ENCODE data around the gene SPATA12. TPM values are rescaled to one million over a fixed set of nuclear protein-coding genes. Genes with fewer than 3 reads are reported as not detected.
A peak's percentile ranks its signal among the peaks of the same experiment; 100 is the strongest.

The SPATA12 gene, protein sequence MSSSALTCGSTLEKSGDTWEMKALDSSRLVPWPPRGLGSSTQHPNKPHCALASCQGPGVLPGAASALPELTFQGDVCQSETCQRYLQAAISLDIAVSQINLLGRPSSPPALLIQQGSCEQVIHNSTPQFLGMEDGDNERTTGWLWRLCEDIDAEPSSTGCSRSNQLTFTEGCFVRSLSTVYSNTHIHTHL
- not detected for total RNA-seq
- long read RNA-seq = 0 reads

DNA sequence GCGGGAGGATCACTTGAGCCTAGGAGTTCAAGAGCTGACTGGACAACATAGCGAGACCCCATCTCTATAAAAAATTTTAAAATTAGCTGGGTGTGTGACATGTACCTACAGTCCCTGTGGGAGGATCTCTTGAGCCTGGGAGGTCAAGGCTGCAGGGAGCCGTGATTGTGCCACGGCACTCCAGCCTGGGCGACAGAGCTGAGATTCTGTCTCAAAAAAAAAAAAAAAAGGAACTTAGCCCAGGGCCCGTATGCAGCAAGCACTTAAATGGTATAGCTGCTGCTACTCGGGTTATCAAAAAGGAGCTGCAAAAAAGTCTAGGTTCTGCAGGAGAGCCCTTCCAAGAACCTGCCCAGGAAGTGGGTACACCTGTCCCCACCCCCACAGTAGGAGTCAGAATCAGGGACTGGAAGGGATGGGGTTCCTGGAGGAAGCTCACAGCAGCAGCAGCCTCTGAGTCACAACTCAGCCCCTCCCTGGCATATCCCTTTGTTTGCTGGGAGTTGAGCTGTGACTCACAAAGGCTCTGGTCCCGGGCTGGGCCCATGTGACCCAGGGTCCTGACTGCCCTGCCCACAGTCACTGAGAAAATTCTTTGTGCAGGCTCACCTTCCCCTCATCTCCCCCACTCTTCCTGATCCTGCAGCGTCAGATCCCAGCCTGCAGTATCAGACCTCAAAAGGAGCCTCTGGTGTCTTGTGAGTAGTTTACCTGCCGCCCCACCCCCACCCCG is at the start of gene SPATA12:
Gene SPATA12, plus strand, starts transcription at position 576 of the 733 bp plus-strand sequence. CDS start 13,031 bp downstream, outside the sequence.
- DNase-seq = peak; percentile 63
- peak; percentile 76 for ATAC-seq (ENCODE audit: poor library complexity)
- intact Hi-C loops (cut with DNase I) = no loop called here

DNA sequence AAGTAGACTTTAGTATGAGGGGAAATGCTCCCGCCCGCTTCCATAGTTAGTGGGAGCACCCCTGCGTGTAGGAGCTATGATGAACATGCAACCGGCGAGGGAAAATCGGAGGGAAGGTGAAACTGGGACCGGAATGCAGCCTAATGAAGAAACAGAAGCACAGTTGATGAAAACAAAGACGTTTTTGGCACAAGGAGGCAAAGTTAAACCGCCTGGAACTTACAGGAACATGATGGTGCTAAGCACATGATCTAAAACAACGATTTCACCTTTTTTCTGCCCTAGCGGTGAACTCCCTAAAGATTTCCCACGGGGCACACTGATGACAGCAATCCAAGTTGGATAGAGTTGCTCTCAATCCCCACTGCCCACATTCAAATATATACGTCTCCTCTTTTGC is 49.4 kb upstream of the SPATA12 start:
- intact Hi-C loops (cut with DNase I) = no loop called here
- ATAC-seq (ENCODE audit: poor library complexity) = no peak
- DNase-seq = no peak

DNA sequence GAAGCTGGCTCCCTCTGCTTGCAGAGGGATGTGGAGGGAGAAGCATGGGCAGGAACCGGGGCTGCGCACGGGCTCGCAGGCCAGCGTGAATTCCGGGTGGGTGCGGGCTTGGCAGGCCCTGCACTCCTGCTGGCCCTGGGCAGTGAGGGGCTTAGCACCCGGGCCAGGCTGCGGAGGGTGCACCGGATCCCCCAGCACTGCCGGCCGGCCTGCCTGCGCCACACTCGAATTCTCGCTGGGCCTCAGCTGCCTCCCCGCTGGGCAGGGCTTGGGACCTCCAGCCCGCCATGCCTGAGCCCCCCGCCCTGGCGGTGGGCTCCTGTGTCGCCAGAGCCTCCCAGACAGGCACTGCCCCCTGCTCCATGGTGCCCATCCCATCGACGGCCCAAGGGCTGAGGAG is 47.6 kb upstream of the SPATA12 start:
- intact Hi-C loops (cut with DNase I) = no loop called here
- no peak for ATAC-seq (ENCODE audit: poor library complexity)
- no peak for DNase-seq

DNA sequence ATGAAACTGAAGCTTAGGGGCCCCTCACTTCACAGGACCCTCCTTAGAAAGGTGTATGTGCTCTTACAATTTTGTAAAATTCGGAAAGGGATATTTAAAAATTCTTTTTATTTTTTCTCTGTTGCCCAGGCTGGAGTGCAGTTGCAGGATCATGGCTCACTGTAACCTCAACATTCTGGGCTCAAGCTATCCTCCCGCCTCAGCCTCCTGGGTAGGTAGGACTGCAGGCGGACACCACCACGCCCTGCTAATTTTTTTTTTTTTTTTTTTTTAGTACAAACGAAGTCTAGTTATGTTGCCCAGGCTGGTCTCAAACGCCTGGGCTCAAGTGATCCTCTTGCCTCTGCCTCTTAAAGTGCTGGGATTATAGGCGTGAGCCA is 45.1 kb upstream of the SPATA12 start:
- no peak for ATAC-seq (ENCODE audit: poor library complexity)
- intact Hi-C loops (cut with DNase I) = no loop called here
- no peak for DNase-seq

DNA sequence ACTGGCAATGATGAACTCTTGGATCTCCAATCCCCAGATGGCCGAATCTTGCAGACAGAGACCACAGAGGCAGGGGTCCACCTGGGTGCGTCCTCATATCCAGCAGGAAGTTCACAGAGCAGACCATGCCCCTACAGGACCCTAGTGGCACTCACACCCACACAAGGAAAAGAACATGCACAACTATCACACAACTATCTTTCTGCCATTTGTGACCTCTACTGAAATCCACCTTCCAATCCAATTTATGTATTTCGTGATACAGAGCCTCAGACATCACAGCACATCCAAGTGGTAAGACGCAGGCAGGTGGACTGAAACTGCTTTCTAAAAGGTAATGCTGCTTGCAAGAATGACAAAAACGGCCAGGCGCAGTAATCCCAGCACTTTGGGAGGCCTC is 44.6 kb upstream of the SPATA12 start:
- DNase-seq (no peak), ATAC-seq (ENCODE audit: poor library complexity) (no peak)
- intact Hi-C loops (cut with DNase I) = no loop called here

DNA sequence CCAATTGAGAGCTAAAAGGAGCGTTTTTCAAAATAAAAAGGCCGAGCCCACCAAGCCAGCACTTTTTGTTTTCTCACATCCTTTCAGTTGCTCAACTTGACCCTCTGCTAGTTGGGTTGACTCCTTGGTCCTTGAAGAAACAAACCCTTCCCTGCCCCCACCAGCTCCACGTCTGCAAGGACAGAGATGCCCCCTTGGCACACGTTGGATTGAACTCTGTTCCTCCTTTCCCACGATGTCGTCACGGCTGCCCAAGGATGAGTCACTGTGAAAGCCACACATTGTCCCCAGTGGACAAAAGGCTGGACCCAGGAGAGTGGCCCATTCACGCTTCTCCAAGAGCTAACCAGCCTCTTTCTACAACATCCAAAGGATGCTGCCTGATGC is 43.0 kb upstream of the SPATA12 start:
- intact Hi-C loops (cut with DNase I) = no loop called here
- DNase-seq (no peak), ATAC-seq (ENCODE audit: poor library complexity) (no peak)

DNA sequence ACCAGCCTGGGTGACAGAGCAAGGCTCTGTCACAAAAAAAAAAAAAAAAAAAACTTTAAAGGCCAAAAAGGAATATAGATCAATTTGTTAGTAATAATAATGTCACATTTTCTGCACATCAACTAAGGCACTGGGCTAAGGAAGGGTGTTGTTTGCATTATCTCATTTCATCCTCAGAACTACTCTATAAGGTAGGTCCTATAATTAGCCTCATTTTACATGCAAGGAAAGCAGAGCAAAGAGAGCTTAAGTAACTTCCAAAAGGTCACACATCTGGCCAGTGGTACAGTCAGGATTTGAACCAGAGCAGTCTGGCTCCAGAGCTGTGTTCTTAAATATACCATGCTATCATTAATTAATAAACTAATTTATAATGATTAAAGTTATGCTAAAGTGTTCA is 42.2 kb upstream of the SPATA12 start:
- ATAC-seq (ENCODE audit: poor library complexity) (no peak), DNase-seq (no peak)
- intact Hi-C loops (cut with DNase I) = no loop called here

DNA sequence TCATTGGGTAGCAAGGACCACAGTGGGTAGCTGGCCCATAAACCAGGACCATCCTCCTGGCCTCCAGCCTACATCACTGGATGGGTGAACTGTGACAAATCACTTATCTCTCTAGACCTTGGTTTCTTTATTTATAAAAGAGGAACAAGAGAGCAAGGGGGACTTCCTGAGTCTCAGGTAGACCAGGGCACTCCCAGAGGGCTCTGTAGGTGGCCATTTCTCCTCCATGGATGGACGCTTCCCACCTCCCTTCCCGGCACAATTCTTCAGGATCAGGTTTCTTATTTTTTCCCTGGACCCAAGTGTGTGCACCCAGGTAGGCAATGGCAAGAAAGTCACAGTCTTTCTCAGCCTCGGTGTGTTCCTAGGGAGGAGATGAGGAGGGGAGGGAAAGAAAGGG is 41.4 kb upstream of the SPATA12 start:
- intact Hi-C loops (cut with DNase I) = no loop called here
- no peak for DNase-seq
- no peak for ATAC-seq (ENCODE audit: poor library complexity)

DNA sequence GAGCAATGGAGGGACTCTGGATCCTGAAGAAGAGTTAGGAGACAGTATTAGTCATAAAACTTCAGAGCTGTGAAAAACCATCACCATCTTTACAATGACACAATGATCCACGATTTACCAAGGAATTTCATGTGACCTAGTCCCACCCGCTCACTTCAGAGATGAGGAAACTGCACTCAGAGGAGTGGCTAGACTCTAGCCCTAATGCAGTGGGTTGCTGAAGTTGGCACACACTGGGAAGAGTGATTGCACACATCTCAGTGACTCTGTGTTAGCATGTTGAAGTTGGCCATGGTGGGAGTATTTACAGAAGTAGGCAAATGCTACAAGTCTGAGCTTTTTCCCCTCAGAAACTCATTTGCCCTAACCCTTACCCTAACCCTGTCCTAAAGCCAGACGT is 35.2 kb upstream of the SPATA12 start:
- DNase-seq = no peak
- intact Hi-C loops (cut with DNase I) = no loop called here
- no peak for ATAC-seq (ENCODE audit: poor library complexity)

DNA sequence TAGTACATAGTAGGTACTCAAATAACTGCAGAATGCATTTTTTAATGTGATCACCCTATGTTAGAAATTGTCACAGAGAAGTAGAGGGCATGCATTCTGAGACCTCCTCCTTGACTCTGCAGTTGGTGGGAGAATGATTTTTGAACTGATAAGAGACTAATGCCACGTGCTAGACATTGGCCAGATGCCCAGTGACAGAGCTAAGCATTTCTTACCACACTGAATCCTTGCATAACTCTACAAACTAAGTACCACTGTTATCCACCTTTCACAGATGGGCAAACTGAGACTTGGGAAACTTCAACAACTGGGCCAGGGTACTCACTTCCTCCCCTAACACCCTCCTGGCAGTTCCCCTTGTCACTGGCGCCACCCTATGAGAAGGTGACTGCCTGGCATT is 33.5 kb upstream of the SPATA12 start:
- ATAC-seq (ENCODE audit: poor library complexity) (no peak), DNase-seq (no peak)
- intact Hi-C loops (cut with DNase I) = no loop called here

DNA sequence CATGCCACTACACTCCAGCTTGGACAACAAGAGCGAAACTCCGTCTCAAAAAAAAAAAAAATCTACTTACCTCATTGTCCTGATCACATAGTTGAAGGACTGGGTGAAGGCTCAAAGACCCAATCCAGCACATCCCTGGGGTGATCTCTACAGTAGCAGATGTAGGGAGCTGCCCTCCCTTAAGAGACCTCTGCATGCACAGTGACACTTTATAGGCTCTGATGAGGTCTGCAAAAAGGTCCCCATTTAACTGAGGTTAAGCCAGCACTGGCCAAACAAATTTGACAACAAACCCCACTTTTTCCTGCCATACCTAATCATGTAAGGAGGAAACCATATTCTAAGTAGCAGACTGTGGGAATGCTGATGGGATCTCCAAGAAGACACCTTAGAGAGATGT is 31.1 kb upstream of the SPATA12 start:
- intact Hi-C loops (cut with DNase I) = no loop called here
- DNase-seq = no peak
- ATAC-seq (ENCODE audit: poor library complexity) = no peak

DNA sequence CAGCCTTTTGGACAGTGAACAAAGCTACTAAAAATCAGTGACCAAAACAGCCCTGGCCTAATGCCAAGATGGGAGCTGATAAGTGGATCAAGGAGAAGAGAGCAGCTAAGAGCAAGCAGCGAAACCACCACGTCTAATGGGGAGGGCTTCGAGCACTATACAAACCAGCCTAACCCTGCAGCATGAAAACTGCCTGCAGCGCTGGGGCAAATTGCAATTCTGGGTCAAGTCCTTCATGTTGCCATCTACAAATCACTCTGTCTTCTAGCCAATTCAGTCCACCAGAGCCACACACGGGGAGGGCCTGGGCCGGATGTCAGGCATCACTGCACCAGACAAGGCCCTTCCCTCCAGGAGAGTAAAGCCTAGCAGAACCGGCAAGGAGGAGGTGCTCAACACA is 30.5 kb upstream of the SPATA12 start:
- ATAC-seq (ENCODE audit: poor library complexity) = no peak
- DNase-seq = no peak
- intact Hi-C loops (cut with DNase I) = no loop called here

DNA sequence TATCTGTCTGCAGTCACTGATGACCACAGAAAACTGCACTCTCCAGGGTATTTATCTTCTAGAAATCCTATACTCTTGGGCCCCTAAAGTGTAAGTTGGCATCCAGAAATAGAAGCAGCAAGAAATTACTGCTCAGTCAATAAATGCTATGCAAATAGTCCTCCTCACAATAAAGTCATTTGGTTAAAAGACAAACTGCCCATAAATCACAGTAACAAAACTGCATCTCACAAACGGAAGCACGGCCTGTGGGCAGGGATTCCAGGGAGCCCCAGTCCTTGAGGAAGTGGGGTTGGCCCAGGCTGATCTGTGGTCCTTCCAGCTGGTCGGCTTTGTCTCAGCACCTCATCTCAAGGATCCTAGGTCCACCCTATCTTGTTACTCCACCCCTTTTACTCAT is 29.7 kb upstream of the SPATA12 start:
- DNase-seq = no peak
- intact Hi-C loops (cut with DNase I) = no loop called here

DNA sequence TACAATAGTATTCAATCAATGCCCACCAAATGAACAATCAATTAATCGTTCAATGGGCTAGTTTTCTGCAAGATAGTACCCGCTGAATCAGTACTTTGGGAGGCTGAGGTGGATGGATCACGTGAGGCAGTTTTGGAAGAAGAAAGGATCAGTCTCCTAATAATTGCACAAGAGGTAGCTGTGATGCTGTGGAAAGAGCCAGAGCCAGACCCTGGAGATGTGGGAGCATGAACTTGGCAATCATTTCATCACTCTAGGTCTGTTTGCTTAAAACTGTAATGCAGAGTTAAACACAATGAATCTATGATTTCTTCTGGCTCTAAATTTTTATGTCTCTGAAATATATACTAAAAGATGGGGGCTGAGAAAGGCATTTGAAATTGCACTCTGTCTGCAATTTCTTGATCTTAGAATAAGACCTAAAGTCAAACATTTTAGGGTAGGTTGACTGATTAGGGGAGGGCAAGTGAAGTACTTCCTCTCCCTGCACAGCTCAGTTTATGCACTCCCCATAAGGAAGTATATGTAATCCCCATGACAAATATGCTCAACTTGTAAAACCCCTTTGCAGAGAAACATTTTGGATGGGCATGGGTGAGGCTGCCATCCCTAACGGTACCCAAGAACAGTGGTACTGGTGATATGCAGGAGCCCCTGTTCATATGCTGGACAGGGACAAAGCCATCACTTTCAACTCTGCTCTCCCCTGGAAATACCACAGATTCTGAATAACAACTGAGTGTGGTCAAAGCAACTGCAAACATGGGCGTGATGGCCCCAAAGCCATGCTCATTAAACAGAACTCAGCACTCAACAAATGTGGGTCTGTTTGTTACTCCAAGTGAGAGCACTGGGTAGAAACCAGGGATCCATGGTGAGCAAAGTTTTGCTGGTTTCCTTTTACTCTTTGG is 28.6 kb upstream of the SPATA12 start:
- ATAC-seq (ENCODE audit: poor library complexity) = no peak
- intact Hi-C loops (cut with DNase I) = no loop called here
- no peak for DNase-seq

More for the DNA sequence above, 29.7 kb upstream of the SPATA12 start:
- ATAC-seq (ENCODE audit: poor library complexity) = no peak

DNA sequence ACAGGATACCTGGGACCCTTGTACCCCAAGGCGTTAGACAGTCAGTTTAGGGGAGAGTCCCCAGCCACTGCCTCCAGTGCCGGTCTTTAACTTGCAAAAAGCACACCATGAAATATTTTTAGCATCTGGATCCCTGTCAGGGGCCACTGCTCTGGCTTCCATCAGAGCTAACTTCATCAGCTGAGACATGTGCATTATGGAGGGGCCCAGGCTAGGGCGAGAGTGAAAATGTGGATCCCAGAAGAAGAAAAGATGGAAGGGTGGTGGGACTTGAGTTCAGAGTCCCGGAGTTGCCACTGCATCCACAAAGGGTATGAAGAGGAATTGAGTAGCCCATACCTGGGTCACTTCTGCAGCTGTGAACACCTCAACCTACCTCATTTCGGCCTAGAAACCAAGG is 23.5 kb upstream of the SPATA12 start:
- intact Hi-C loops (cut with DNase I) = no loop called here
- ATAC-seq (ENCODE audit: poor library complexity) = peak; percentile 77
- DNase-seq = no peak

DNA sequence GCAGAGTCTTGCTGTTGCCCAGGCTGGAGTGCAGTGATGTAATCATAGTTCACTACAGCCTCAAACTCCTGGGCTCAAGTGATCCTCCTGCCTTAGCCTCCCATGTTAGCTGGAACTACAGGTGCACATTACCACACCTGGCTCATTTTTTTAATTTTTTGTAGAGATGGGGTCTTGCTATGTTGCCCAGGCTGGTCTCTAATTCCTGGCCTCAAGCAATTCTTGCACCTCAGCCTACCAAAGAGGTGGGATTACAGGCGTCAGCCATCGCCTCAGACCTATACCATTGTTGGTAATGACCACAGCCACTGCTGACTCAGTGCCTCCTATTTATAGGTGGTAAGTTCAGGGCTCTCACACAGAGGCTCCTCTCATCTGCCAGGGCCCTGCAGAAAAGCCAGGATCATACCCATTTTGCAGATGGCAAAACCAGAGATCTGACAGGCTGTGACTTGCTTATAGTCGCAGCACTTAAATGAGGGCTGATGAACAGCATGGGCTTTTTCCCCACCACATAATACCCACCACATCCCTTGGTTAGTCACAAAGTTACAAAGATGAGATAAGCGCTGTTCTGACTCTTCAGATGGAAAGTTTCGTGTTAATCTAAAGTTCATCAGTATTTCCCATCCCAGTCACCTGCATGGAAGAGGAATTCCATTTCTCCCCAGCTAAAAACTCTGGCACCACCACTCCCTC is 21.8 kb upstream of the SPATA12 start:
- DNase-seq (no peak), ATAC-seq (ENCODE audit: poor library complexity) (no peak)
- intact Hi-C loops (cut with DNase I) = no loop called here

DNA sequence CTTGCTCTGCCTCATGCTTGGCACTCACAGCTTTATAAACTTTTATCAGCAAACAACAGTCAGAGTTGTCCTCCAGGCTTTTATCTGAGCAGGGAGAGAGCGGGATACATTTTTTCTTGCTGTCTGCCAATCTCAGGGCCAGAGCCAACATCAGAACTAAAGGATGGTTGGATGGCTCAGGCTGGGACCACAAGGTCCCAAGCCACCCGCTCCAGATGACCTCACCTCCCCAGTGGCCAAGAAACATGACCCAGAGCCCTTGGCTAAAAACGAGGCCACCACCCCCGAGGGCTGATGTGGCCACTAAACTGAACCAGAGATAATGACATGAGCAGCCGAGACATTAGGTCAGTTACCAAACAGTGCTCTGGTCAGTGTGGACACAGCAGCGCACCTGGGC is 18.8 kb upstream of the SPATA12 start:
- intact Hi-C loops (cut with DNase I) = no loop called here
- DNase-seq = peak; percentile 40
- peak; percentile 75 for ATAC-seq (ENCODE audit: poor library complexity)

DNA sequence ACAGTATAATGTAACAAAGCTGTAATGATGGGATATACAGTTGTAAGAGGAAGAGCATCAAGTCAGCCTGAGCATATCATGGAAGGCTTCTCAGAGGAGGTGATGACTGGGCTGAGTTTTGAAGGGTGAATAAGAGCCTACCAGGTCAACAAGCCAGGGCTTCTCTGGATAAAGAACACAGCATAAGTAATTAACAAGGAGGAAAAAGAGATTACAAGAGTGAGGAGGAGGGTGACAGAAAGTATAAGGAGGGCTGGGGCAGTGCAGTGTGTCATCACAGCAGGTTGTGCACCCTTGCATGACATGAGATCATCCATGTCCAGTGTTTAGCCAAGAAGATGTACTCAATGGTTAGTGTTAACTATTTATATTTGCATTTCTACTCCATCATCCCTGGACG is 16.9 kb upstream of the SPATA12 start:
- intact Hi-C loops (cut with DNase I) = no loop called here
- DNase-seq (no peak), ATAC-seq (ENCODE audit: poor library complexity) (no peak)

DNA sequence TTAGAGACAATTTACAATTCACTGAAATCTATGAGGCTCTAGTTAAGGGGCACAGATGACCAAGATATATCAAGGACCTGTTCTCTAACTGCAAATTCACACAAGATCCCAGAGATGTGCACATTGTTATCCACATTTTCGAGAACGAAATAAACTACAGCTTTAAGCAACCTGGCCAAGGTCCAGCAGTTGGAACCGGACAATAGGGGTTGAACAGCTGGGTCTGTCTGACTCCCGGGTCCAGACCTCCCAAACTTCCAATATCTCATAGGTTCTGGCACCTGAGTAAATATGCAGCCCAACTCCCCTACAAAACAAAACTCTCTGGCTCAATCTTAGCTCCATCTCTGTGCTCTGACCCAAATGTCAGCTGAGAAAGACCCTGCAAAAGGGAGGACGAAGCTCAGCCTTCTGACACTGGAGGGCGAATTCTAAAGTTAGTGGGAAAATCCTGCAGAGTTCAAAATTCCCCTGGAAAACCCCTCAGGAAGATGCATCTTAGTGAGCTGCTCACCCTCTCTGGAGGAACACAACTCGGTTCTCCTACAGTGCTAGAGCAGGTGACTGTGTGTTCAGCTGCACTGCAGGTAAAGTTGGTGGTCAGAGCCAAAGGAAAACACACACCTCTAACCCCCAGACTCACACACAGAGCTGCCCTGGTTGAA is 14.2 kb upstream of the SPATA12 start:
- no peak for ATAC-seq (ENCODE audit: poor library complexity)
- intact Hi-C loops (cut with DNase I) = no loop called here
- no peak for DNase-seq

Measured in Right ventricle myocardium superior (tissue), 1 donor.